Panc1 (cell line): ENCODE measurements around the gene GRAMD1B.

Experiments used
- POLR2AphosphoS5 ChIP-seq: IDR thresholded peaks from 2 replicates; pipeline ENCODE4 v1.6.1; 2012; ENCODE audit warnings: mild to moderate bottlenecking, low read depth, low read length, moderate library complexity
- SIN3A ChIP-seq: IDR thresholded peaks from 2 replicates; pipeline ENCODE4 v1.6.1; 2012; ENCODE audit warnings: low read depth, mild to moderate bottlenecking, low read length, moderate library complexity, borderline replicate concordance; ENCODE audit not compliant: insufficient read depth
- TF ChIP-seq, protein P1 (sequence below): fragments of 450-650 bp; IDR thresholded peaks from 2 replicates; pipeline ENCODE4 v1.5.1; 2017; ENCODE audit warnings: mild to moderate bottlenecking

DNA sequence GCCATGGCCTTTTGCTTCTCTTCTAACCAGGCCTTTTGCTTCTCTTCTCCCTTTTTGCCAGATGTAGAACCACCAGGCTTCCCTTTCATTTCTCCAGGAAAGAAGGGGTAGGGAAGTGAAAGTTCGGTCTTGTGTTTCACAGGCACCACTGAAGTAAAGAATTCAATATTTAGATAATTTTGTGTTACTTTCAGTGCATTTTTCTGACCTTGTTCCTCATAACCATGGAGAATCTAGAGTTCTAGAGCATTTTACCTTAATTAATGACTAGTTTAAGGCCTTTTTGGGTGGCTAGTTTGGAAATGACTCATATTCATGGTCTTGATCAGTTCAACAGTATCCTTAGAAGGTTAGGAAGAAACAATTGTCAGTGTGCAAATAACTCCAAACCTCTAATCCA lies 22.7 kb downstream of the GRAMD1B start:
- TF ChIP-seq SIN3A: no peak
- TF ChIP-seq, protein P1, sequence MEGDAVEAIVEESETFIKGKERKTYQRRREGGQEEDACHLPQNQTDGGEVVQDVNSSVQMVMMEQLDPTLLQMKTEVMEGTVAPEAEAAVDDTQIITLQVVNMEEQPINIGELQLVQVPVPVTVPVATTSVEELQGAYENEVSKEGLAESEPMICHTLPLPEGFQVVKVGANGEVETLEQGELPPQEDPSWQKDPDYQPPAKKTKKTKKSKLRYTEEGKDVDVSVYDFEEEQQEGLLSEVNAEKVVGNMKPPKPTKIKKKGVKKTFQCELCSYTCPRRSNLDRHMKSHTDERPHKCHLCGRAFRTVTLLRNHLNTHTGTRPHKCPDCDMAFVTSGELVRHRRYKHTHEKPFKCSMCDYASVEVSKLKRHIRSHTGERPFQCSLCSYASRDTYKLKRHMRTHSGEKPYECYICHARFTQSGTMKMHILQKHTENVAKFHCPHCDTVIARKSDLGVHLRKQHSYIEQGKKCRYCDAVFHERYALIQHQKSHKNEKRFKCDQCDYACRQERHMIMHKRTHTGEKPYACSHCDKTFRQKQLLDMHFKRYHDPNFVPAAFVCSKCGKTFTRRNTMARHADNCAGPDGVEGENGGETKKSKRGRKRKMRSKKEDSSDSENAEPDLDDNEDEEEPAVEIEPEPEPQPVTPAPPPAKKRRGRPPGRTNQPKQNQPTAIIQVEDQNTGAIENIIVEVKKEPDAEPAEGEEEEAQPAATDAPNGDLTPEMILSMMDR: no peak
- TF ChIP-seq POLR2AphosphoS5: no peak
